ENCODE data around the gene CLSTN2.

Gene CLSTN2

GRCh38 chr3:140573011-140573410, 638.0 kb downstream of the CLSTN2 start:
- DNase-seq: no peak

GRCh38 chr3:140574375-140574774, 639.4 kb downstream of the CLSTN2 start:
- DNase-seq: no peak

- no peak for DNase-seq
Observed at GRCh38 chr3:140576449-140576848, 641.5 kb downstream of the CLSTN2 start.

- DNase-seq: no peak
Observed at GRCh38 chr3:140577911-140578310, 642.9 kb downstream of the CLSTN2 start.

GRCh38 chr3:140579260-140579659, 644.3 kb downstream of the CLSTN2 start:
- DNase-seq: no peak

GRCh38 chr3:140580746-140581145, 645.8 kb downstream of the CLSTN2 start:
- no peak for DNase-seq

- no peak for DNase-seq
Observed at GRCh38 chr3:140584549-140584948, 649.6 kb downstream of the CLSTN2 start.

- no peak for DNase-seq
Observed at GRCh38 chr3:140585828-140586227, 650.8 kb downstream of the CLSTN2 start.

GRCh38 chr3:140586311-140586710, 651.3 kb downstream of the CLSTN2 start:
- DNase-seq: no peak

- no peak for DNase-seq
Observed at GRCh38 chr3:140588558-140588957, 653.6 kb downstream of the CLSTN2 start.

- DNase-seq: no peak
Observed at GRCh38 chr3:140593766-140594165, 658.8 kb downstream of the CLSTN2 start.

GRCh38 chr3:140595295-140595694, 660.3 kb downstream of the CLSTN2 start:
- DNase-seq: no peak

- DNase-seq: no peak
Observed at GRCh38 chr3:140597364-140597763, 662.4 kb downstream of the CLSTN2 start.

GRCh38 chr3:140597792-140598191, 662.8 kb downstream of the CLSTN2 start:
- no peak for DNase-seq

GRCh38 chr3:140599009-140599408, 664.0 kb downstream of the CLSTN2 start:
- no peak for DNase-seq

GRCh38 chr3:140599496-140599895, 664.5 kb downstream of the CLSTN2 start:
- DNase-seq: no peak

GRCh38 chr3:140601881-140602280, 666.9 kb downstream of the CLSTN2 start:
- DNase-seq: no peak

- DNase-seq: no peak
Observed at GRCh38 chr3:140602781-140603180, 667.8 kb downstream of the CLSTN2 start.

GRCh38 chr3:140603766-140604165, 668.8 kb downstream of the CLSTN2 start:
- no peak for DNase-seq

GRCh38 chr3:140610544-140610943, 675.6 kb downstream of the CLSTN2 start:
- no peak for DNase-seq

- DNase-seq: no peak
Observed at GRCh38 chr3:140614001-140614400, 679.0 kb downstream of the CLSTN2 start.

GRCh38 chr3:140617135-140617534, 682.1 kb downstream of the CLSTN2 start:
- no peak for DNase-seq

- no peak for DNase-seq
Observed at GRCh38 chr3:140626856-140627255, 691.9 kb downstream of the CLSTN2 start.

Data from hematopoietic multipotent progenitor cell treated with erythropoietin and hydrocortisone succinate and interleukin-3 and kit ligand, for 4 days (in vitro differentiated cells).